HG02678 (cell line): ENCODE data around the gene NLRP14.

Source experiments
- ATAC-seq: cut with Tn5 transposase; IDR thresholded peaks from one replicate; pipeline ENCODE4 v1.9.1; 2021; ENCODE audit warnings: mild to moderate bottlenecking, moderate library complexity; ENCODE audit not compliant: unreplicated experiment

NLRP14 gene

GRCh38 chr11:7020183-7020917 lies at the start of gene NLRP14, which contains the start of gene ZNF214:
Gene NLRP14, plus strand, starts transcription at chr11:7020479. Its CDS starts 18,108 bp downstream, at chr11:7038587.
Gene ZNF214, minus strand, starts transcription at chr11:7020346. Its CDS starts 17,511 bp downstream, at chr11:7002835.
- ATAC-seq: peak; percentile 69

- no peak for ATAC-seq
These were observed 40.9 kb upstream of the NLRP14 start for GRCh38 chr11:6979365-6979764.

- no peak for ATAC-seq
These were observed 33.8 kb upstream of the NLRP14 start for GRCh38 chr11:6986487-6986886.

- no peak for ATAC-seq
These were observed 31.8 kb upstream of the NLRP14 start for GRCh38 chr11:6988506-6988905.

- ATAC-seq: no peak
These were observed 29.1 kb upstream of the NLRP14 start for GRCh38 chr11:6991227-6991626.

GRCh38 chr11:6992026-6992425 lies 28.3 kb upstream of the NLRP14 start:
- ATAC-seq: no peak

GRCh38 chr11:6992457-6993417 lies 27.5 kb upstream of the NLRP14 start:
- no peak for ATAC-seq

GRCh38 chr11:6995703-6996102 lies 24.6 kb upstream of the NLRP14 start:
- ATAC-seq: no peak

GRCh38 chr11:7004482-7004881 lies 15.8 kb upstream of the NLRP14 start:
- ATAC-seq: peak; percentile 57

GRCh38 chr11:7014118-7014517 lies 6.2 kb upstream of the NLRP14 start:
- ATAC-seq: no peak

GRCh38 chr11:7016011-7016410 lies 4.3 kb upstream of the NLRP14 start:
- no peak for ATAC-seq

- ATAC-seq: no peak
These were observed 638 bp upstream of the NLRP14 start for GRCh38 chr11:7019500-7020182.

GRCh38 chr11:7021318-7021717 lies 1.0 kb downstream of the NLRP14 start:
- ATAC-seq: no peak

- ATAC-seq: no peak
These were observed 7.9 kb downstream of the NLRP14 start for GRCh38 chr11:7028141-7028540.

GRCh38 chr11:7030836-7031235 lies 10.6 kb downstream of the NLRP14 start:
- ATAC-seq: no peak

- ATAC-seq: no peak
These were observed 11.2 kb downstream of the NLRP14 start for GRCh38 chr11:7031471-7031871.

GRCh38 chr11:7032692-7033091 lies 12.4 kb downstream of the NLRP14 start:
- ATAC-seq: no peak

GRCh38 chr11:7034019-7034418 lies 13.7 kb downstream of the NLRP14 start:
- no peak for ATAC-seq

GRCh38 chr11:7046474-7047175 lies 26.3 kb downstream of the NLRP14 start:
- no peak for ATAC-seq

- no peak for ATAC-seq
These were observed 29.9 kb downstream of the NLRP14 start for GRCh38 chr11:7050191-7050590.
